NOMO-1 treated with DMSO at 0.1 percent for 48 hours (cell line): ENCODE results near the gene NALCN.

Experiments
- DNase-seq: peaks from one replicate; lab custom pipeline; 2025; ENCODE audit not compliant: unreplicated experiment; lab: John Stamatoyannopoulos, UW

The NALCN gene

GRCh38 chr13:101291646-101292515 lies 124.4 kb downstream of the NALCN start:
- DNase-seq = no peak

GRCh38 chr13:101291206-101291605 lies 125.1 kb downstream of the NALCN start:
- no peak for DNase-seq

GRCh38 chr13:101289764-101290163 lies 126.5 kb downstream of the NALCN start:
- DNase-seq = no peak

- no peak for DNase-seq
Measured at GRCh38 chr13:101283782-101284181, 132.5 kb downstream of the NALCN start.

DNA sequence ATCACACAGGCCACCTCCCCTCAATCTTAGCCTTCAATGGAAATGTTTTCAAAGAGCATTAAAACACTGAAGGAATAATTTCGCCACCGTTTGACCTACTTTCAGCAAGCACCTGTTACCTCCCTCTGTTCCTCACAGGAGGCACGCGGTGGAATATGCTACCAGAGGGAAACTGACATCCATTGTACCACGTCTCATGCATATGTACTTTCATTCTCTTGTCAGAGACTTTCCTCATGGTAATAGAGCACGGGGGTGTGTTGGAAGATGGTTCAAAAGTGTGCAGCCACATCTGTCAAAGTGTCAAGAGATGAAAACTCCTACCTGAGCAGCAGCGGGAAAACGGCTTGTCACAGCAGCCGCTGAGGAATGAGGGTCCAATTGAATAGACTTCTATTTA lies 143.4 kb downstream of the NALCN start:
- DNase-seq = no peak

- DNase-seq = no peak
Measured at GRCh38 chr13:101271681-101272245, 144.5 kb downstream of the NALCN start.

DNA sequence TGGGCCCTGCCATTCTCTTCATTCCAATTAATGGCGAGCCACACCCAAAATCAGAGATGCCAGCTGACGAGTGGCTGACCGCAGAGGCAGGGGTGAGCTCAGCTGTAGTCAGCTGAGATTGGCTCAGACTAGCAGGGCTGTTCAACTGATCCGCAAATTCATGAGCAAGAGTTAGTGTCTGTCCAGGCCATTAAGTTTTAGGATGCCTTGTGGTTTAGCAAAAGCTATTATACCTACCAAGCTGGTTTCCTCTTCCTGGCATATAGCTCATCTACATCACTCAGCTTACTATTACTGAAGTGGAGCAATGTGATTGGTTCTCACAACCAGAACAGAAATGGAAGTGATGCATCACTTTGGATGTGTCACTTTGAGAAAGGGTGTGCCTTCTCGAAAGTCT lies 148.7 kb downstream of the NALCN start:
- no peak for DNase-seq

DNA sequence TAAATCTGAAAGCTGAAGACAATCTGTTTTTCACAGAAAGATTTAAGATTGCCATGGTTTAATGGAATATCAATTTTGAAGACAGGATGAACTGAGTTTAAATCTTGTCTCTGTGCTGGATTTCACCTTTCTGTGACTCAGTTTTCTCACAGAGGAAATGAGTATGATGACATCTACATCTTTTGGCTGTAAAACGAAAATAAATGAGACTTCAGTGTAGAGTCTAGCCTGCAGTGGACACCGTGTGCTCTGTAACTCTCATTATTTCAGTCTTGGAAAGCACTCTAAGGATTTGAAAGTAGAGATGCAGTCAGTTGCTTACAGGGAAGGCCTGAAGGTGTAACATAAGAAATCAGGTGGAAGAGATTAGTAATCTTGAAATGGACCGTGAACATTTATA lies 150.4 kb downstream of the NALCN start:
- DNase-seq = no peak

DNA sequence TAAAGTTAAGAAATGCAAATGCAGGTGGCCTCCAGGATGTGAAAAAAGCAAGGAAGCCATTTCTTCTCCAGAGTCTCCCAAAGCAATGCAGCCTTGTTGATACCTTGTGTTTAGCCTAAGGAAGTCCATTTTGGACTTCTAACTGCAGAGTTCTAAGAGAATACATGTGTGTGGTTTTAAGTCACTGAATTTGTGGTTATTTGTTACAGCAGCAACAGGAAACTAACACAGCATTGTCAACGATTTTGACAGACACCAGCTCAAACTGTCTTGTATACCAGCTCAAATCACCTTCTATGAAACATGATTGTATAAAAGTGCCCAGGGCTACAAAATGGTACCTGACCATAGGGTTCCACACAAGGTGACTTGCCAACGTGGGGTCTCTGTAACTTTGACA lies 151.4 kb downstream of the NALCN start:
- no peak for DNase-seq

DNA sequence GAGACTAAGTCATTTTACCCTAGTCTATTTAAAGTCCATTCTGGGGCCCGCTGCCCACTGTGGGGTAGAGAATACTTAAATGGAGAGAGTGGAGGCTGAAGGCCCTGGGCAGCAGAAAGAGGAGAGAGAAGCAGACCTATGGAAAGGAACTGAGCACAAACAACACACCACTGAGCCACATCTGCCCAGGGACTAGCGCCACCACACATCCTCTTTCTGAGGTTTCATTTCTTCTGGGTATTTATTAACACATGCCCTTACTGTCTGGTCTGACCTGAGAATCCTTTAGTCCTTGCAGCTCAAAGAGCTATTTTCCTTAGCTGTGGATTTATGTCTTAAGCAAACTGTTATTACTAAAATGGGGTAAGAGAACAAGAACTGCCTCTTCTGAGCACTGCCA lies 154.0 kb downstream of the NALCN start:
- DNase-seq = no peak

GRCh38 chr13:101258509-101258908 lies 157.8 kb downstream of the NALCN start:
- DNase-seq = no peak

- DNase-seq = peak; percentile 92
Measured at GRCh38 chr13:101258071-101258470, 158.2 kb downstream of the NALCN start.

DNA sequence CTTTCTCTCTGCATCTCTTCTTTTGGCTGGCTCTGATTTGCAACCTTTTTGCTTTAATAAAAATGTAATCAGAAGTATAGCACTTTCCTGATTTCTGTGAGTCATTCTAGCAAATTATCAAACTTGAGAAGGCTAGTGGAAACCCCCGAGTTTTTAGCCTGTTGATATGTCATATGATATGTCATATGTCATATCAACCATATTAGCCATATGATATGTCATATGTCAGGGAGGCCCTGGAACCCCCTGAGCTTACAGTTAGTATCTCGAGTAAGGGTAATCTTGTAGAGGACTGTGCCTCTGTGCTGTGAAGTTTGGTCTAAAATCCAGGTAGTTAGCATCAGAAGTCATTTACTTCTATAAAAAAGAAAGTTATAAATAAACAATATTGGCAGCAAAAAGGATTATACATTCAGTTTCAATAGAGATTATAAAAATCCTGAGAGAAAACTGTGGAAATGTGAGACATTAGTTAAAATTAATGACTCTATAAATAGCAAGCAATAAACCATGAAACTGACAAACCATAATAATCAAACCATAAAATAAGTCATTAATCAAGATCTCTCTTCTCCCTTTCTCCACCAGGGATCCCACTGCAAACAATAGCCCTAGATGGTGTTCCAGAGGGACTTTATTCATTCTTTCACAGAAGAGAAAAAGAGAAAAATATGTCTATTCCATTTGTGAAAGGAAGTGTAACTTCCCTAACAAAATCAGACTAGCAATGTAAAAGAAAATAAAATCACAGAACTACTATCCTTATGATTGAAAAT lies 167.4 kb downstream of the NALCN start:
- DNase-seq = no peak

DNA sequence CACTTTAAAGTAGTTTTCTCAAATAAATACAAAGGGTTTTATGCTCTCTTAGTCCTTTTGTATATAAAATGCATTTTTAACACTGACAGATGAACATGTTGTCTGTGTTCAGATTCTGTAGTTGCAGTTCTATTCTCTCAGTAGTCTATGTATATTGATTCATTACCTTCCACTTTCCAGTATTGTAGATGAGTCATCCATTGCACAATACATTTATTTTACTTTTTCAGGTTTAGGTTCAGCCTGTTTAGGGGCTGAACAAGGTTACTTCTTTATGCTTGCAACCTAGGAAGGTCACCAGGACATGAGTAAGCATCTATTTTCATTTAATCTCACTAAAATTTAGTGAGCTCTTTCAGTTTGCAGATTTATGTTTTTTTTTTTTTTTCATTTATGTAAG lies 173.6 kb downstream of the NALCN start:
- DNase-seq = no peak

GRCh38 chr13:101238555-101238954 lies 177.8 kb downstream of the NALCN start:
- DNase-seq = no peak

- no peak for DNase-seq
Measured at GRCh38 chr13:101231751-101232428, 184.4 kb downstream of the NALCN start.

GRCh38 chr13:101230271-101230890 lies 185.9 kb downstream of the NALCN start:
- no peak for DNase-seq

- DNase-seq = no peak
Measured at GRCh38 chr13:101219609-101220265, 196.6 kb downstream of the NALCN start.

GRCh38 chr13:101218484-101218883 lies 197.8 kb downstream of the NALCN start:
- no peak for DNase-seq

DNA sequence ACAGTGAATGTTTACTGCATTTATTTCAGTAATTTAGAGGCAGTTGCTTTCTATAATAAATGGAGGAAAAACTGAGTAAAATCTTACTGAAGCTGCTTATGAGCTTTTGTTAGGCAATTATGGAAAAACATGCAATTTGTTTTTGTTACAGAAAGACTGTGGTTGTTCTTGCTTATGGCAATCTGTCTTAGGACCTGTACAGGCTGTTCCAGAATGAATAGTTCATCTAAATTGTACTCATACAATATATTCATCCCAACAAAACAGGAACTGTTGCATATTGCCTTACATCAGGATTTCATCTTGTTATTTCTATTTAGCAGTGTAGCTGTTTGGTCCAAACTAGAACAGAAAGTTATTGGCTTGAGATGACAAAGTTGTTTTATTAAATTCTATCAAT lies 199.2 kb downstream of the NALCN start:
- no peak for DNase-seq
